SK-N-MC (cell line): ENCODE measurements around the gene PBX3.

ENCODE experiments used
- EZH2 ChIP-seq: fragments of 200-600 bp; sonication (generic); IDR thresholded peaks from one replicate; pipeline ENCODE4 v1.6.1; 2017; ENCODE audit warnings: antibody characterized with exemption
- POLR2AphosphoS5 ChIP-seq: IDR thresholded peaks from 2 replicates; pipeline ENCODE4 v1.6.1; 2012; ENCODE audit warnings: mild to moderate bottlenecking, low read depth, low read length, borderline replicate concordance

DNA sequence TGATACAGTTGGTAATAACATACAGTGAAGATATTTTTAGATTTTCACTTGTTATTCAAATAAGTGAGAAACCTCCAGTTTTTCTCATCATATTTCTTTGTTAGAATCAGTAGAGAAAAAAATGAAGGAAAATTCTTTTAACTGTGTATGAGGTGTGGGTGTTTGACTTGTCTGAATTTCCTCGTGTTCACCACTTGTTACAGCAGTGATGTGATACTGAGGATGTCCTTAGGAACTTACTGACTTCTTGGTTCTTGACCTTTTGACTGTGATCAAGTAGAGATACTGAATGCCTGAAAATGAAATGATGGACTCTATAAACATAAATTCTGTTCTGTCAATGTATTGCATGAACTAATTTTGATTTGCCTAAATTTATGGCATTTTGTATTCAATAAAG, 10.7 kb downstream of the PBX3 start:
- no peak for TF ChIP-seq EZH2
- no peak for TF ChIP-seq POLR2AphosphoS5
